ENCODE results near the gene PSMB5. TPM values are rescaled to one million over a fixed set of nuclear protein-coding genes. Genes with fewer than 3 reads are reported as not detected.

Gene PSMB5
- total RNA-seq, result 129 TPM
- long read RNA-seq, transcript PSMB5-205 (4 exons, 1,117 nt), result minor isoform, 5 of 145 reads
- long read RNA-seq, transcript PSMB5-202 (3 exons, 1,294 nt), result major isoform, 131 of 145 reads
- long read RNA-seq, partial matches to known transcripts, result 4 of 145 reads
- long read RNA-seq, other reads (novel, unspliced or antisense), result 2 of 145 reads

DNA sequence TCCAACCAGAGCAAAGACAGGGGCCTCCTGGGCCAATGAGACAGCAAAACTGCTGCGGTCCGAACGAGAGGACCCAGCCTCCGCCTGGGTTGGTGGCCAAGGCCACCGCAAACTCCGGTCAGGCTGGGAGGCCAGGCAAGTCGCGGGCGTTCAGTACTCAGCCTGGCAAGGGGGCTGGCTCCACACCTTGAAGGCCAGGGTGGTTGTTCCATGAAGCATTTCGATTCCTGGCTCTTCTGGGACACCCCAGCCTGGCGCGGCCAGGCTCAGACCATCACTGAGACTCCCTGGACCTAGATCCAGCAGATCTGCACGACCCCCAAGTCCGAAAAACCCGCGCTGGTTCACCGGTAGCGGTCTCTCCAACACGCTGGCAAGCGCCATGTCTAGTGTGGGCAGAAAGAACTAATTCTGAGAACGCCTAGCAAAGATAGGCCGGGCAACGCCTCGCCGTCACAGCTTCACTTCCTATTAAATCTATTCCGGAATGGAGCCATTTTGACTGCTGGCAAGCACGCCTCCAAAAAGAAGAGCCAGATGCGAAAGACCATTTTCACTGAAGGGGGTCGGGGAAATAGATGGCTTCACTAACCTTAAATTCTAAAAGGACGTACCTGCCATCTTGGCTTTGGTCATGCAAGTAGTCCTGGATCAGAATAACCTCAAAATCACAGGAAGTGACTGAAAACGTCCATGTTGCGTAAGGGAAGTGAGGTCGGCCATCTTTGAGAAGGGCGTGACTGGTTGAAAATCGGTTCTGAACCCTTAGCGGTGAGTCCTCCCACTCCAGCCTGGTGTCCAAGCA, at the start of gene PSMB5:
Gene PSMB5, minus strand, starts transcription at position 403 of the 805 bp plus-strand sequence. Its CDS starts 19 bp downstream, at position 384.
- ATAC-seq (ENCODE audit: poor library complexity) (peak; percentile 99), DNase-seq (peak; percentile 93)
- intact Hi-C loops (cut with DNase I), result no loop called here

DNA sequence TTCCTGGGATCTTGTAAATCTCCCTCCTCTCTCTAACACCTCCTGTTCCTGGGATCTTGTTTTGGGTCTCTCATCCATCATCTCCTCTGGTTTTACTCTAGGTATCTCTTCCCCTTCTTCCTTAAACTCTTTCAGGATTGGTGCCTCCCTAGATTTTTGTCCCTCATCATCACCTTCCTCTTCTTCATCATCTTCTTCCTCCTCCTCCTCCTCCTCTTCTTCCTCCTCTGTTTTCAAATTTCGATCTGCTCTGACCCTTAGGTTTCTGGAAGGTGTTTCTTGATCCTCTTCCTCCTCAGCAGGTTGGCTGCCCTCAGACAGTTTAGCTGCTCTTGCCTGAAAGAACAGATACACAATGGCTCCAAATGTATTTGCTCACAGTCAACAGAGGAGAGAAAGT, 45.8 kb upstream of the PSMB5 start:
- ATAC-seq (ENCODE audit: poor library complexity) (no peak), DNase-seq (no peak)
- intact Hi-C loops (cut with DNase I), result no loop called here

DNA sequence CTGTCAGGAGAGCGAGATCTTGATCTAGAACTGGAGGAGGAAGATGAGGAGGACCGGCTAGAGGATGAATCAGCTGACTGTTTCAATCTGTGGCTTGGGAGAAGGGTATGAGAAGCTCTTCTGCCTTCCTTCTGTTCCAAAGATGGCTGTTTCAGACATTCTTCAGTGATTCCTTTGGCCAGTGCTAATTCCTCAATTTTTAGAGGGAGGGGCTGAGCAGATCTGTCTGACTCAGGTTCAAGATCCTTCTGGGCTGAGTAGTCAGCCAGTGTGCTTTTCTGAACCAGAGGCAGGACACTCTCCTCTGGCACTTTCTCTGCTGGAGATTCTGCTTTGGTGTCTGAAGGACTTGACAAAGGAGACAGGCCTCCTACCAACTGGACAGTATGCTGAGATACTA, 45.0 kb upstream of the PSMB5 start:
- no peak for DNase-seq
- intact Hi-C loops (cut with DNase I), result no loop called here
- no peak for ATAC-seq (ENCODE audit: poor library complexity)

DNA sequence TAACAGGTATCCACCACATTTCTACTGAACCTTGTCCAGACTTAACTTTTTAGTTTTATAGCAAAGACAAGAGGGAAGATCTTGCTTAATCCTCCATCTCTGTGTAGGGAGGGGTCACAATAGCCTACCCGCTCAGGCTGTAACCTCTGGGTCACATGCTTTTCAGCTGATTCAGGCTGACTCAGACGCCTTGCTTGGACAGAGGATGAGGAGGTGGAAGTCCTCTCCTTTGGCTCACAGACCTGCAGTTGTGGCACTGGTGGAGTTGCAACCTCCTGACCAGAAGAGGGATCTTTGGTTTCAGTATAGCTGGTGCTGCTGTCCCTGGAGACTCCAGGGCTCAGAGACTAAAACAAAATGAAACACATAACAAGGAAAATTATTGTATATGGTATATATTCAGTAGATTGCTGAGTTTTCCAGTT, 44.0 kb upstream of the PSMB5 start:
- DNase-seq (peak; percentile 63), ATAC-seq (ENCODE audit: poor library complexity) (peak; percentile 82)
- intact Hi-C loops (cut with DNase I), result no loop called here

DNA sequence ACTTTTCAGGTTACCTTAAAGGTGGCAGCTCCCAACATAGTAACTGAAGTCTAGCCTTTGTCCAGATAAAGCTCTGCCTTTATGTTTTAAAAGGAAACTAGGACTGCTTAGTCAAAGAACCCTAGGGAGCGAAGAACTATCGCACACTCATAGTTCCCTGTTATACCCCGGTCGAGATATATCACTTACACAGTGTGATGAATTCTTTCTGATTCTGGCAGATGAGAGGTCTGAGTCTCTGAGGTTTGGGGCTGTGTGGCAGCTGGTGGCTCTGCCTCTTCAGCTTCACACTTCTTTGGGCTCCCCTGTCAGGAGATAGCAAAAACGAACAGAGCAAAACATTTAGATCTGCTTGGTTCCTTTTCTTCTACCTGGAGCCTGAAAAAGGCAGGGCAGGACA, 43.3 kb upstream of the PSMB5 start:
- ATAC-seq (ENCODE audit: poor library complexity) (no peak), DNase-seq (no peak)
- intact Hi-C loops (cut with DNase I), result no loop called here

DNA sequence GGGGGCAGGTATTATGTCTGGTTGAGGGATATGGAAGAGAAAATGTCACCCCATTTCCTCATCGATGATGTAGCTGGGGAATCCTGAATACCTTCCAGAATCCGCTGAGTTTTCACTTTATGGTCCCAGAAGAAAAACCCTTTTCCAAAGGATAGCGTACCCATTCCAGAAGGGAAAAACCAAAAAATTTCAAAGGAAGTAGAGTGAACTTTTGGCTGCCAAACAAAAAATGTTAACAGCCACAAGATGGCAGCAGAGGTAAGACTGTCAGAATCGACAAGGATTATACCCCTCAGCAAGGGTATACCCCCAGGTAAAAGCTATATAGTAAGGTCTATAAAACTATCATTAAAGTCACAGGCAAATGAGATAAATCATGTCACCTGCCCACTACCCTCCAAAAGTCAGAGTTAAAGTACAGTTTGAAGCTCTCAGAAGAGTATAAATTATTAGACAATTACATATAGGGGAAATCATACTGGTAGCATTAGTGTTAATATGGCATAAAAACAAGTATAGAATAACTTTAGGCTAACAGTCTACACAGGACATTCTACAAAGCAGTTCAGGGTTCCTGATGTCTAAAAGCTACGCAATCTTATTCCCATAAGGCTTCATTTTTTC, 42.2 kb upstream of the PSMB5 start:
- intact Hi-C loops (cut with DNase I), result no loop called here
- ATAC-seq (ENCODE audit: poor library complexity) (no peak), DNase-seq (no peak)

DNA sequence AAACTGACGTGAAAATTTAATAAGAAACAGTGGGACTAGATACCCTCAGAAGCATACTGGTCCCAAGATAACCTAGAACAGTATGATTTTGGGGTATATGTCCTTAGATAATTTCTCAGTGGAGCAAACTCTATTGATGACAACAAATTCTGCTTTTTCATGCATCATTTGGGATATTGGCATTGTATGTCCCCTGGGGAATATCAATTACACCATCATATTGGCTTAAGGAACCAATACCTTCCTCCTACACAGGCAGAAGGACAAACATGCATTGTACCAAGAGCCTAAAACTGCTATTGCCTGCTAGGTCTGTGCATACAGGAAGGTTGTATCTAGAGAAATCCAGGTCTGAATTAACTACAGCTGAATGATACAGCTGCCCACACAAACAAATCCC, 40.2 kb upstream of the PSMB5 start:
- no peak for DNase-seq
- no peak for ATAC-seq (ENCODE audit: poor library complexity)
- intact Hi-C loops (cut with DNase I), result no loop called here

DNA sequence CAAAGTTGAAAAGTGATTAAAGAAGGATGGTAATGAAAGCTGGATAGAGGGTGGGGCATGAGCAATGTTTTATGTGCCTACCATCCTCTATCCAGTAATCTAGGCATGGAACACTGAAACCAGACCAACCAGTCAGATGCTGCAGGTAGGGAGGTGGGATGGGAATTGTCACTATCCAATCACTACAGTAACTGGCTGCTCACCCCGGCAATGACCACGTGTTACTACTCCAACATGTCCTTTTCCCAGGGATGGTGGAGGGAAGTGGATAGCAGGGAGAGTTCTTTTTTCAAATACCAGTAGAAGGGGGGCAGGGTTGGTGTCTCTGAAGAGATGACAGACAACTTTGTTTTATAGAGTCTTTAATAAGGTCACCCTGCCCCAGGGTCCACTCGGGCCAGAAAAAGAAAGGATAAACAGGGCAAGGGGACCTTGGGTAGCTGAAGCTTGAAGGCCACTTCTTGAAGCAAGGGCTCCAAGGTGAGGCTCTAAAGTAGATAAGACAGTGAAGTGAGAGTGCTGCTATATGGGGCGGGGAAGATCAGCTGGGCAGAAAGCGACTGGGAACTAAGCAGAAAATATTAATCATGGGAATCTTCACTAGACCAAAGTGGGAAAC, 37.3 kb upstream of the PSMB5 start:
- intact Hi-C loops (cut with DNase I), result no loop called here
- ATAC-seq (ENCODE audit: poor library complexity) (peak; percentile 24), DNase-seq (no peak)

DNA sequence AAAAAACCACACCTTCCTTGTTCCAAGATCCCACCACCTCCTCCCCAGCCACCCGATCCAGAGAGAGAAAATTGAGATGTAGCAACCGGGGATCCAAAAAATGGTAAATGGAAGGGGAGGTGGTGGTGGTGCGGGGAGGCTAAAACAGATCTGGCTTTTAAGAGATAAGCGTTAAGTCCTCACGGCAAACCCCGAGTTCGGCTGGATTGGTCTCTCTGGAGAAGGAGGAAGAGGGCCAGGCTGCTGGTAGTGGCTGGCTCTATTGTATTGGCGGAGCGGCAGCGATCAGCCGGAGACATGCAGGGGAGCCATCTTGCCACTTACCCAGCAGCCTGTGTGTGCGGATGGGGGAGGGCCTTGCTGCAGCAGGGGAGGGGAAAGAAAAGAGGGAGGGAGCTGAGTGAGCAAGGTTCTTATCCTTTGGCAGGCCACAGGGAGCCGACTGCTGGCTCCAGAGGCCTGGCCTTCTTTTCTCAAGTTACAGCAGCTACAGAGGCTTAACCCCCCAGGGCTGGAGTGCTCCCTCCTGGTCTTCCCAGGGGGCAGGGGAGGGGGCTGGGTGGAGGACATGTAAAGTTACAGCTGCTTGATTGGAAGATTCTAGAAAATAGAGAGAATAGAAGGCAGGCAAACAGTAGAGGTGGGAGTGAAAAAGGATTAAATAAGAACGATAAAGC, 36.7 kb upstream of the PSMB5 start:
- peak; percentile 93 for ATAC-seq (ENCODE audit: poor library complexity)
- DNase-seq, result peak; percentile 89
- intact Hi-C loops (cut with DNase I), result no loop called here

DNA sequence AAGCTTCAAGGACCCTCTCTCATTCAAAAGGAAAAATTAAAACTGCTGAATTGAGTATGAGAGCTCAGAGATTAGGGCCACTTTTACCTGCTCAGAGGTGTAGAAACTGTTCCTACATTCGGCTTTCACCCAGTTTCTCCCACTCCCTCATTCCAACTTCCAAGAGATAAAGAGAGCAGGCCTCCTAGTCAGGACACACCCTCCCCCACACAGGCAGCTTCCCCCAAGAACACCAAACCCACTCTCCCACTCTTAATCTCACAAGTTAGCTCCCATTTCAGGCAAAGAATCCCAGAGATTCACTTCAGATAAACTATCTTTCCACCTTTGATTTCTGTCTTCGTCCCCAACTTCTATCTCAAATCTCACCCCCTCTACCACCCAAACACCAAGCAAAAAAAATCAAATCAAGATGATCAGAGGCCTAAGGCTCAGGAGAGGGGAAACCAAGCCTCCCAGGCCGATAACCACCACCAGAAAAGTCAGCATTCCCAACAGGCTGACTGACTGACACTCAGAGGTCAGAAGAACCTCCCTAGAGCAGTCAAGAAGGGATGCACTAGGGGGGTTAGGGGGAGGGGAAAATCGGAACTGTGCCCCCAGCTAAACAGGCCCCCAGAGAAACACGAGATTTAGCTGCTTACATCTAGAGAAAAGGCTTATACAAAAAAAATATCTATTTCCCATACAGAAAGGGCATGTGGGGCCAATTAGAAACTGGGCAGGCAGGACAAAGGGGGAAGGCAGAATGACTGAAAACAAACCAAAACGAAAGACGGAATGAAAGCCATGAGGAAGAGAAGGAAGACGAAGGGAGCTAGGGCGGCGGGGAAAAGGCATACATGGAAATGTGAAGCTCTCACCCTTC, 35.8 kb upstream of the PSMB5 start:
- DNase-seq (no peak), ATAC-seq (ENCODE audit: poor library complexity) (no peak)
- intact Hi-C loops (cut with DNase I), result no loop called here

DNA sequence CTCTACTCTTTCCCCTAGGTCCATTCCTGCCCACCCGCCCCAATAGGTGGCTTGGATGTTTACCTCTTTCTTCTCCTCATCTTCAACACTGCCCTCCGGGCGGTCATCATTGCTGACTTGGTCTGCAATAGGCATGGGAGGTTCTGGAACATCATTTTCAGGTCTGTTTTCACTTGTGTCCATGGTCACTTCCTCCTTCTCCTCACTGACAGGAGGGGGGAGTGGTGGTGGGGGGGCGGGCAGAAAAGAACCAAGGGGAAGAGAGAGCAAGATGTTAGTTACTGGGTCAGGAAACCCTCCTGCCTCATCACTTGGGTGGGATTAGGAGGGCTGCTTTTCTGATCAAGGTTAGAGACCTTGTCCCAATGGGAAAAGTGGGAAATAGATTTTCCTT, 34.7 kb upstream of the PSMB5 start:
- ATAC-seq (ENCODE audit: poor library complexity), result no peak
- no peak for DNase-seq
- intact Hi-C loops (cut with DNase I), result loop anchor here (5.0 kb wide), 1 partner anchor 38 kb away; no protein-coding TSS in a partner anchor

DNA sequence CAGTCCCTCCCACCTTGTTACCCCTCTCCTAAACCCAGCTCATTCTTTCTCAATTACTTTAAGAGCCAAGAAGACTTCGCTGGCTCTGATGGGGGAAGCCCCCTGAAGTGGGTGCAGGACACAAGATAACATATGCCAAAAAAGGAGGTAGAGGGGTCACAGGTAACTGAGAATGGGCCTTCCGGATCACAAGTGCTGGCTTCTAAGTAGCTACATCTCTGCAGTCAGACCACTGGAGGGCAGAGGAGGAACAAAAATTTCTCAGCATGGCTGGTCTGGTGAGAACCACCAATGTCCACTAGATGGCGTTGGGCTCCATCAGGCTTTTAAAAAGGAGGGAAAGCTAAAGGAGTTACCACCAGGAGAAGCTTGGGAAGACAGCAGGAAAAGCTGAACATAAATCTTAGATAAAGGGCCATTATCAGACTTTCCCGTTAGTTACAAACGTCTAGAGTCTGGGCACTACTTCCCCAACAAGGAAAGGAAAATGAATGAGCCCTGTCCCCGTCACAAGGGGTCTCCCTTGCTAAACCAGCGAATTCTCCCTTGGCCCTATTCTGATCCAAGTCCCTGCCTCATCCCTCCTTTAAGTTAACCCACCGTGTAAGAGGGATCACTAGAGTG, 34.2 kb upstream of the PSMB5 start:
- DNase-seq (peak; percentile 69), ATAC-seq (ENCODE audit: poor library complexity) (peak; percentile 73)
- intact Hi-C loops (cut with DNase I), result loop anchor here (5.0 kb wide), 1 partner anchor 38 kb away; no protein-coding TSS in a partner anchor

DNA sequence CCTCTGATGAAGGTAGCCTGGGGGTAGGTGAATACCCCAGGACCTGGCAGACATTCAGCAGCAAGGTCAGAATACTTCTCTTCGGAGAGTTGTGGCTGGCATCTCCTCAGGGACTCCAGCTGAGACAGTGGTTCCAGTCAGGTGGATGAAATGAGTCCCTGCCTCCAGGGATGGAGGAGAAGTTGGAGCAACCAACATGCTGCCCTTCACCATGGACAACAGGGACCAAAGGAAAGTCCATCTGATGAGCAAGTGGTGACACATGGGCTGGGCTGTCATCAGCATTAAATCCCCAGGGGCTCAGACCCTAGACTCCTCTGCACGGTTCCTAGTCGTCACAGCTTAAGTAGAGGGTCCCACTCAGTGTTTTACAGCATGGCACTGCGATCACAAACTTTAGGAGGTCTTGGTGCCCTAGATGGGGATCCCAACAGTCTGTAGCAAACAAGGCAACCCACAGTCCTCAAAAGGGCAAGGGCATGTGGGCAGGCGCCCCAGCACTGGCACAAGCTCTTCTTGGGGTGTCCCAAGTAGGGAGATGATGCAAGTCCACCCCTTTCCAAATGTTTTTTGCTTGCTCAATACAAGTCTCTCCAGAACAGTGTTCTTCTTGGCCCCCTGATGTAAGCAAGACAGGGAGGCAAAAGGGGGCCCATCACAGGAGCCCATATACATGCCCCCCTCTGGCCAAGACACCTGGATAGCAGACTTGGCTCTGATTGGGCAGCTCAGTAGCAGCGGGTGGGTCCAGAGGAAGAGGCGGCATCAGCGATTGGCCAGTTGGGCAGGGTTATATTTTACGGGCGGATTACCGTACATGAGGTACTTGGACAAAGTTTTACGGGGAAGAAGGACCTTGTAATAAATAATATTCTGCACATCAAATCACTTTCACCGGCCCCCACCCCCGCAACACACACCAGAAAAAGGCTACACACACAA, 33.4 kb upstream of the PSMB5 start:
- no peak for DNase-seq
- intact Hi-C loops (cut with DNase I), result loop anchor here (5.0 kb wide), 1 partner anchor 39 kb away; no protein-coding TSS in a partner anchor
- no peak for ATAC-seq (ENCODE audit: poor library complexity)

DNA sequence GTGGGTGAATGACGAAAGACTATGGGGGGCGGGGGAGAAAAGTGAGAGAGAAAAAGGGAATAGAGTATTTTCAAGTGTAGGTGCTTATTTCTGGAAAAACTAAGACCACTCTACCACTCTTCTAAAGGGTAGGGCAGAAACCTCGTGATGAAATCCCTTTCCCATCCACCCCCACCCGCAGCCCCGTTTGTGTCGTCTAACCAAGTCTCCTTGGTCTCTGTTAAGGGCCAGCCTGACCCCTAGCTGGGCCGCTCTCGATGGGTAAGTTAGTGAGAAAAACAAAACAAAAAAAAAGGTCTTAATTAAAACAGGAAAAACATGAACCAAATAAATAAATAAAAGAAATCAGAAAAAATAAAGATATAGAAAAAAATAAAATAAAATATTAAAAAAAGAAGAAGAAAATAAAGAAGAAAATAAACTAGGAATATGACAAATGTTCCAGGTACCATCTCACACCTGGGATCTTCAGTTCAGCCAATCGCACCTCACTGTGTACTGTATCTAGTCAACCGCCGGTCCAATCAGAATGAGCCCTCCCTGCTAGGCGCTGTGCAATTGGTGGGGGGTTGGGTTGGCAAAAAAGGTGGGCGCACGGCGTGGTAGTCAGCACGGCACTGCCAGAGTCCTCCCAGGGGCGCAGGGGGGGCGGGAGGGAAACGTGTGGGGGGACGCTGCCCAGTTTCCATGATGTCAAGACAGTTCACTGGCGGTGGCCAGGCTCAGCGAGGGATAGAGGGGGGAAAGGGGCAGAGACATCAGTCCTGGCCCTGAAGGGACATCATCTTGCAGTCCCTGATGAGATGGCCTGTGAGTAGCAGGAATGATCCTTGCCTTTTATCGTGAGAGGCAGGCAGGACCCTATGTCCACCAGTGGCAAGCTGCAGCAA, 32.4 kb upstream of the PSMB5 start:
- DNase-seq (no peak), ATAC-seq (ENCODE audit: poor library complexity) (no peak)
- intact Hi-C loops (cut with DNase I), result loop anchor here (5.0 kb wide), 1 partner anchor 40 kb away; no protein-coding TSS in a partner anchor

DNA sequence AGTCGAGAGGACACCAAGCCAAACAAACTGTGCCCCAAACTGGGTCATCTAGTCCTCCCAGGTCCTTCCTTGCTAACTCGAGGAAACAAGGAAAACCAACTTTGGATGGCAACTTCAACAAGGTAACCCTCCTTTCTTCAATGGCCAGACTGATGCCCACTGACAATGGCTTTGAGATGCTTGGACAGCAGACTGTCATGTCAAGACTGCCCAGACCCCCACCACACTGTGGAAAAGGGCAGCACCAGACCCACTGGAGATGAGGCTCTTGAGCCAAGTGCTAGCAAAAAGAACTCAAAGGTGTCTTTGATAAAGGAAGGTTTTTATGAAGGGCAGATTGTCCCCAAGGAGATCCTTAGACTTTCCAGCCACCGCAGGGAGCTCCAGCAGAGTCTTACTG, 31.7 kb upstream of the PSMB5 start:
- DNase-seq, result no peak
- ATAC-seq (ENCODE audit: poor library complexity), result no peak
- intact Hi-C loops (cut with DNase I), result loop anchor here (5.0 kb wide), 1 partner anchor 41 kb away; no protein-coding TSS in a partner anchor

Data from Right ventricle myocardium superior (tissue), 1 donor.